HEK293 (cell line): ENCODE results near the gene MUSTN1.
A peak's percentile ranks its signal among the peaks of the same experiment; 100 is the strongest.

Experiments used
- CTCF ChIA-PET: fragments of 350-600 bp; formaldehyde crosslinking; extraction: SDS; loops from one replicate; lab custom pipeline; 2021; ENCODE audit warnings: antibody characterized with exemption; lab: Yijun Ruan, JAX
- POLR2A ChIA-PET: fragments of 300-600 bp; formaldehyde crosslinking; extraction: SDS; loops from one replicate; lab custom pipeline; 2020; ENCODE audit warnings: antibody characterized with exemption, inconsistent platforms; lab: Yijun Ruan, JAX
- H3K27ac ChIP-seq: fragments of 200-500 bp; sonication (Bioruptor generic); 2 replicates; pipeline ENCODE4 v1.5.1; 2014; ENCODE audit warnings: low read depth, low read length, control low read depth, inconsistent platforms; ENCODE audit errors: extremely low read depth
- H3K36me3 ChIP-seq, 2 experiments: fragments of 200-500 bp in 1 of 2; sonication (Bioruptor generic) in 1 of 2; 1 replicate in 1 of 2; 2 replicates in 1 of 2; pipeline ENCODE4 v1.5.1; 2014 to 2017; ENCODE audit warnings: inconsistent platforms in 2 of 2, low read length in 2 of 2; ENCODE audit not compliant: control insufficient read depth in 2 of 2, insufficient read depth in 1 of 2
- H3K4me1 ChIP-seq: fragments of 200-500 bp; sonication (Bioruptor generic); 2 replicates; pipeline ENCODE4 v1.5.1; 2014; ENCODE audit warnings: mild to moderate bottlenecking, low read length, inconsistent platforms; ENCODE audit not compliant: control insufficient read depth, insufficient read depth
- H3K4me3 ChIP-seq: 2 replicates; pipeline ENCODE4 v1.5.1; 2011; ENCODE audit warnings: low read depth, mild to moderate bottlenecking, control low read depth, low read length, moderate library complexity
- H3K9me3 ChIP-seq: fragments of 200-500 bp; sonication (Bioruptor generic); 2 replicates; pipeline ENCODE4 v1.5.1; 2014; ENCODE audit warnings: low read depth, low read length, inconsistent platforms; ENCODE audit not compliant: control insufficient read depth, insufficient read depth
- FEZF1 ChIP-seq: fragments of 450-650 bp; formaldehyde crosslinking; IDR thresholded peaks from 2 replicates; pipeline ENCODE4 v1.5.1; 2016; ENCODE audit warnings: missing biosample characterization, missing genetic modification characterization
- GLIS2 ChIP-seq: fragments of 450-650 bp; formaldehyde crosslinking; IDR thresholded peaks from 2 replicates; pipeline ENCODE4 v1.5.1; 2016; ENCODE audit warnings: missing biosample characterization, missing genetic modification characterization
- IKZF3 ChIP-seq: fragments of 450-650 bp; IDR thresholded peaks from 2 replicates; pipeline ENCODE4 v1.5.0; 2018; ENCODE audit warnings: missing biosample characterization, mild to moderate bottlenecking, missing genetic modification characterization, moderate library complexity
- KLF8 ChIP-seq: fragments of 450-650 bp; formaldehyde crosslinking; IDR thresholded peaks from 2 replicates; pipeline ENCODE4 v1.5.1; 2016; ENCODE audit warnings: missing biosample characterization, missing genetic modification characterization
- OSR2 ChIP-seq: fragments of 450-650 bp; formaldehyde crosslinking; IDR thresholded peaks from 2 replicates; pipeline ENCODE4 v1.5.1; 2016; ENCODE audit warnings: missing biosample characterization, missing genetic modification characterization
- RBAK ChIP-seq: fragments of 450-650 bp; formaldehyde crosslinking; IDR thresholded peaks from 2 replicates; pipeline ENCODE4 v1.5.1; 2016; ENCODE audit warnings: missing biosample characterization, missing genetic modification characterization
- SCRT2 ChIP-seq: fragments of 450-650 bp; formaldehyde crosslinking; IDR thresholded peaks from 2 replicates; pipeline ENCODE4 v1.5.1; 2016; ENCODE audit warnings: missing biosample characterization, missing genetic modification characterization
- SETDB1 ChIP-seq: IDR thresholded peaks from one replicate; pipeline ENCODE4 v1.6.1; 2017; ENCODE audit warnings: mild to moderate bottlenecking, low read length, moderate library complexity, mixed read lengths; ENCODE audit not compliant: insufficient read length
- ZFP37 ChIP-seq: fragments of 450-650 bp; formaldehyde crosslinking; IDR thresholded peaks from 2 replicates; pipeline ENCODE4 v1.5.1; 2016; ENCODE audit warnings: missing biosample characterization, missing genetic modification characterization
- ZNF175 ChIP-seq: fragments of 450-650 bp; formaldehyde crosslinking; IDR thresholded peaks from 2 replicates; pipeline ENCODE4 v1.5.1; 2016; ENCODE audit warnings: missing biosample characterization, missing genetic modification characterization
- ZNF202 ChIP-seq: fragments of 450-650 bp; formaldehyde crosslinking; IDR thresholded peaks from 2 replicates; pipeline ENCODE4 v1.5.1; 2016; ENCODE audit warnings: missing biosample characterization, missing genetic modification characterization, borderline replicate concordance
- ZNF394 ChIP-seq: fragments of 450-650 bp; formaldehyde crosslinking; IDR thresholded peaks from 2 replicates; pipeline ENCODE4 v1.5.1; 2016; ENCODE audit warnings: missing biosample characterization, missing genetic modification characterization, mild to moderate bottlenecking, moderate library complexity, borderline replicate concordance
- ZNF426 ChIP-seq: fragments of 450-650 bp; formaldehyde crosslinking; IDR thresholded peaks from 2 replicates; pipeline ENCODE4 v1.5.1; 2017; ENCODE audit warnings: missing biosample characterization, missing genetic modification characterization, mild to moderate bottlenecking, inconsistent platforms, moderate library complexity
- ZNF473 ChIP-seq: fragments of 450-650 bp; formaldehyde crosslinking; IDR thresholded peaks from 2 replicates; pipeline ENCODE4 v1.5.1; 2017; ENCODE audit warnings: missing biosample characterization, missing genetic modification characterization
- ZNF521 ChIP-seq: fragments of 450-650 bp; formaldehyde crosslinking; IDR thresholded peaks from 2 replicates; pipeline ENCODE4 v1.5.1; 2017; ENCODE audit warnings: missing biosample characterization, mild to moderate bottlenecking, missing genetic modification characterization
- ZNF529 ChIP-seq: fragments of 450-650 bp; formaldehyde crosslinking; IDR thresholded peaks from 2 replicates; pipeline ENCODE4 v1.5.1; 2017; ENCODE audit warnings: missing genetic modification characterization, missing biosample characterization; ENCODE audit not compliant: insufficient replicate concordance
- ZNF610 ChIP-seq: fragments of 450-650 bp; formaldehyde crosslinking; IDR thresholded peaks from 2 replicates; pipeline ENCODE4 v1.5.1; 2016; ENCODE audit warnings: missing biosample characterization, missing genetic modification characterization, borderline replicate concordance
- ZNF624 ChIP-seq: fragments of 450-650 bp; formaldehyde crosslinking; IDR thresholded peaks from 2 replicates; pipeline ENCODE4 v1.5.1; 2017; ENCODE audit warnings: missing biosample characterization, missing genetic modification characterization
- ZNF654 ChIP-seq: fragments of 450-650 bp; formaldehyde crosslinking; IDR thresholded peaks from 2 replicates; pipeline ENCODE4 v1.5.1; 2016; ENCODE audit warnings: low read depth, missing biosample characterization, missing genetic modification characterization
- ZNF660 ChIP-seq: fragments of 450-650 bp; IDR thresholded peaks from 2 replicates; pipeline ENCODE4 v1.5.1; 2018; ENCODE audit warnings: missing biosample characterization, mild to moderate bottlenecking, missing genetic modification characterization
- ZNF747 ChIP-seq: fragments of 450-650 bp; formaldehyde crosslinking; IDR thresholded peaks from 2 replicates; pipeline ENCODE4 v1.5.1; 2016; ENCODE audit warnings: missing biosample characterization, missing genetic modification characterization
- ZNF768 ChIP-seq: fragments of 450-650 bp; formaldehyde crosslinking; IDR thresholded peaks from 2 replicates; pipeline ENCODE4 v1.5.1; 2018; ENCODE audit warnings: missing biosample characterization, mild to moderate bottlenecking, missing genetic modification characterization
- ZSCAN30 ChIP-seq: fragments of 450-650 bp; IDR thresholded peaks from 2 replicates; pipeline ENCODE4 v1.5.1; 2018; ENCODE audit warnings: missing biosample characterization, mild to moderate bottlenecking, missing genetic modification characterization, moderate library complexity
- ZSCAN4 ChIP-seq: fragments of 450-650 bp; formaldehyde crosslinking; IDR thresholded peaks from 2 replicates; pipeline ENCODE4 v1.5.1; 2017; ENCODE audit warnings: missing biosample characterization, missing genetic modification characterization
- ZSCAN5A ChIP-seq: fragments of 450-650 bp; formaldehyde crosslinking; IDR thresholded peaks from 2 replicates; pipeline ENCODE4 v1.5.1; 2016; ENCODE audit warnings: missing biosample characterization, missing genetic modification characterization
- TF ChIP-seq, protein P1 (sequence below): fragments of 450-650 bp; formaldehyde crosslinking; IDR thresholded peaks from 2 replicates; pipeline ENCODE4 v1.5.1; 2016; ENCODE audit warnings: missing biosample characterization, missing genetic modification characterization
- TF ChIP-seq, protein P2 (sequence below): fragments of 450-650 bp; formaldehyde crosslinking; IDR thresholded peaks from 2 replicates; pipeline ENCODE4 v1.5.1; 2016; ENCODE audit warnings: missing biosample characterization, missing genetic modification characterization
- TF ChIP-seq, protein P3 (sequence below): fragments of 450-650 bp; formaldehyde crosslinking; IDR thresholded peaks from 2 replicates; pipeline ENCODE4 v1.5.1; 2016; ENCODE audit warnings: missing biosample characterization, missing genetic modification characterization

MUSTN1 gene

GRCh38 chr3:52851348-52851747, 16.5 kb upstream of the MUSTN1 start:
- TF ChIP-seq ZNF624 (no peak), ZNF747 (no peak), ZNF654 (tag by site-specific recombination) (peak; percentile 89), ZNF660 (tag by site-specific recombination) (peak; percentile 39; the same call in 1 of the 2 replicates), ZNF394 (tag by site-specific recombination) (peak; percentile 81; the same call in 1 of the 2 replicates), ZSCAN30 (tag by site-specific recombination) (0 out of 2 replicates have a peak, but pooled peaks have one; percentile 21), RBAK (no peak)
- TF ChIP-seq, protein P1, sequence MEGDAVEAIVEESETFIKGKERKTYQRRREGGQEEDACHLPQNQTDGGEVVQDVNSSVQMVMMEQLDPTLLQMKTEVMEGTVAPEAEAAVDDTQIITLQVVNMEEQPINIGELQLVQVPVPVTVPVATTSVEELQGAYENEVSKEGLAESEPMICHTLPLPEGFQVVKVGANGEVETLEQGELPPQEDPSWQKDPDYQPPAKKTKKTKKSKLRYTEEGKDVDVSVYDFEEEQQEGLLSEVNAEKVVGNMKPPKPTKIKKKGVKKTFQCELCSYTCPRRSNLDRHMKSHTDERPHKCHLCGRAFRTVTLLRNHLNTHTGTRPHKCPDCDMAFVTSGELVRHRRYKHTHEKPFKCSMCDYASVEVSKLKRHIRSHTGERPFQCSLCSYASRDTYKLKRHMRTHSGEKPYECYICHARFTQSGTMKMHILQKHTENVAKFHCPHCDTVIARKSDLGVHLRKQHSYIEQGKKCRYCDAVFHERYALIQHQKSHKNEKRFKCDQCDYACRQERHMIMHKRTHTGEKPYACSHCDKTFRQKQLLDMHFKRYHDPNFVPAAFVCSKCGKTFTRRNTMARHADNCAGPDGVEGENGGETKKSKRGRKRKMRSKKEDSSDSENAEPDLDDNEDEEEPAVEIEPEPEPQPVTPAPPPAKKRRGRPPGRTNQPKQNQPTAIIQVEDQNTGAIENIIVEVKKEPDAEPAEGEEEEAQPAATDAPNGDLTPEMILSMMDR (tag by site-specific recombination): peak; percentile 74
- ChIA-PET POLR2A (no interaction called here), CTCF (interaction anchor here (1.0 to 1.6 kb wide), 5 partner anchors 21 to 224 kb away, joined by 3 to 4 read pairs (median 3); no protein-coding TSS in a partner anchor)
- Histone ChIP-seq H3K4me3 (no peak overlapping the region), H3K27ac (no peak overlapping the region), H3K36me3 (peaks cover 0 to 47% of the 10 kb centered on the region in 2 experiments; a peak in 2 of 3 replicates), H3K9me3 (no peaks in the 10 kb centered on the region), H3K4me1 (no peaks in the 10 kb centered on the region)

DNA sequence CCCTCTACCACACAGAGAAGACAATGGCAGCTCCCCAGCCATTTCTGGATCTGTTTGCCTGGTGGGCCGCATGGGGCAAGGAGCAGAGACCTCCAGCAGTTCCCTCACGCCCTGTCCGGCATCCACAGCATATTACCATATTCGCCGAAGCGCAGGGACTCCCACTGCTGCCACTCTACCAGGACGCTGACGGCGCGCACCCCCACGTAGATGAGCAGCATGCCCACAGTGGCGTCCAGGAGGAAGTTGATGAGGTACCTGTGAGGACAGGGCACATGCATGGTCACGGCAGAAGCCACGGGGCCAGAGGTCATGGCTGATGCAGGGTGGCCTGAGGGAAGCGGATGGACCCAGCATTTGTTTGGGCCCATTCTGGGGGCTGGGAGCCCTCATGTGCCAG, 14.8 kb upstream of the MUSTN1 start:
- POLR2A ChIA-PET: no interaction called here
- Histone ChIP-seq H3K4me1 (no peaks in the 10 kb centered on the region), H3K9me3 (no peaks in the 10 kb centered on the region), H3K36me3 (peaks cover 0 to 48% of the 10 kb centered on the region in 2 experiments; a peak in 2 of 3 replicates), H3K27ac (no peak overlapping the region), H3K4me3 (no peak overlapping the region)
- CTCF ChIA-PET: interaction anchor here (0.7 to 0.9 kb wide), 3 partner anchors 25 to 223 kb away, joined by 3 read pairs; no protein-coding TSS in a partner anchor
- TF ChIP-seq ZNF426 (tag by site-specific recombination) (no peak), ZSCAN4 (tag by site-specific recombination) (no peak), ZNF768 (tag by site-specific recombination) (no peak), GLIS2 (tag by site-specific recombination) (no peak), ZNF473 (tag by site-specific recombination) (no peak), IKZF3 (no peak), SCRT2 (tag by site-specific recombination) (no peak), SETDB1 (no peak), ZFP37 (tag by site-specific recombination) (no peak), ZSCAN30 (tag by site-specific recombination) (no peak), OSR2 (tag by site-specific recombination) (no peak), ZNF175 (tag by site-specific recombination) (no peak)
- TF ChIP-seq, protein P2, sequence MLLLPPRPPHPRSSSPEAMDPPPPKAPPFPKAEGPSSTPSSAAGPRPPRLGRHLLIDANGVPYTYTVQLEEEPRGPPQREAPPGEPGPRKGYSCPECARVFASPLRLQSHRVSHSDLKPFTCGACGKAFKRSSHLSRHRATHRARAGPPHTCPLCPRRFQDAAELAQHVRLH (tag by site-specific recombination): no peak

GRCh38 chr3:52848617-52849016, 13.8 kb upstream of the MUSTN1 start:
- peaks cover 0 to 50% of the 10 kb centered on the region in 2 experiments; a peak in 2 of 3 replicates for H3K36me3 ChIP-seq
- no peak overlapping the region for H3K4me3 ChIP-seq
- CTCF ChIA-PET: interaction anchor here (0.6 to 1.7 kb wide), 5 partner anchors 20 to 374 kb away, joined by 3 to 6 read pairs (median 3); no protein-coding TSS in a partner anchor
- POLR2A ChIA-PET: interaction anchor here (0.8 kb wide), 1 partner anchor 143 kb away, joined by 3 read pairs; the partner anchor contains the start of genes GLT8D1 and SPCS1
- no peaks in the 10 kb centered on the region for H3K9me3 ChIP-seq
- no peak overlapping the region for H3K27ac ChIP-seq
- H3K4me1 ChIP-seq: no peaks in the 10 kb centered on the region
- TF ChIP-seq KLF8 (tag by site-specific recombination): no peak
- no peak for TF ChIP-seq FEZF1 (tag by site-specific recombination)
- TF ChIP-seq ZNF202 (tag by site-specific recombination): no peak
- no peak for TF ChIP-seq ZNF529 (tag by site-specific recombination)
- TF ChIP-seq ZSCAN5A (tag by site-specific recombination): no peak
- no peak for TF ChIP-seq ZNF610 (tag by site-specific recombination)
- TF ChIP-seq, protein P3, sequence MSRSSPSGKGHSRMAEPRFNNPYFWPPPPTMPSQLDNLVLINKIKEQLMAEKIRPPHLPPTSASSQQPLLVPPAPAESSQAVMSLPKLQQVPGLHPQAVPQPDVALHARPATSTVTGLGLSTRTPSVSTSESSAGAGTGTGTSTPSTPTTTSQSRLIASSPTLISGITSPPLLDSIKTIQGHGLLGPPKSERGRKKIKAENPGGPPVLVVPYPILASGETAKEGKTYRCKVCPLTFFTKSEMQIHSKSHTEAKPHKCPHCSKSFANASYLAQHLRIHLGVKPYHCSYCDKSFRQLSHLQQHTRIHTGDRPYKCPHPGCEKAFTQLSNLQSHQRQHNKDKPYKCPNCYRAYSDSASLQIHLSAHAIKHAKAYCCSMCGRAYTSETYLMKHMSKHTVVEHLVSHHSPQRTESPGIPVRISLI (tag by site-specific recombination): no peak
- TF ChIP-seq ZNF521 (tag by site-specific recombination): no peak
